DOHH2 (cell line): ENCODE measurements around the gene SIRT6.

ENCODE experiments used
- CTCF ChIP-seq: fragments of 200-600 bp; sonication (generic); IDR thresholded peaks from one replicate; pipeline ENCODE4 v1.5.1; 2014; ENCODE audit warnings: antibody characterized with exemption, mild to moderate bottlenecking, low read depth, low read length; ENCODE audit not compliant: poor library complexity, severe bottlenecking
- EZH2phosphoT487 ChIP-seq: fragments of 200-600 bp; sonication (generic); IDR thresholded peaks from 2 replicates; pipeline ENCODE4 v1.6.1; 2017; ENCODE audit warnings: borderline replicate concordance, mild to moderate bottlenecking, antibody characterized with exemption, low read length, moderate library complexity, mixed read lengths

GRCh38 chr19:4181053-4181508, 1.3 kb downstream of the SIRT6 start:
- no peak for TF ChIP-seq CTCF
- no peak for TF ChIP-seq EZH2phosphoT487
